GM12872 (cell line): ENCODE measurements around the gene SCOC.
A peak's percentile ranks its signal among the peaks of the same experiment; 100 is the strongest.

ENCODE experiments used
- CTCF ChIP-seq: IDR thresholded peaks from 3 replicates; pipeline ENCODE4 v1.5.1; 2011; ENCODE audit warnings: low read depth, mild to moderate bottlenecking, low read length, moderate library complexity; ENCODE audit not compliant: insufficient read depth

Gene SCOC

GRCh38 chr4:140351093-140352075 is 22.1 kb upstream of the SCOC start:
- TF ChIP-seq CTCF: no peak

- TF ChIP-seq CTCF: no peak
Measured at GRCh38 chr4:140353786-140354185, 19.7 kb upstream of the SCOC start.

GRCh38 chr4:140355288-140355687 is 18.2 kb upstream of the SCOC start:
- TF ChIP-seq CTCF: no peak

- TF ChIP-seq CTCF: no peak
Measured at GRCh38 chr4:140357868-140358267, 15.6 kb upstream of the SCOC start.

GRCh38 chr4:140358281-140358680 is 15.2 kb upstream of the SCOC start:
- no peak for TF ChIP-seq CTCF

GRCh38 chr4:140359562-140360427 is 13.7 kb upstream of the SCOC start:
- TF ChIP-seq CTCF: peak; percentile 77

- TF ChIP-seq CTCF: no peak
Measured at GRCh38 chr4:140361099-140361498, 12.3 kb upstream of the SCOC start.
